Left forelimb (tissue), 1 donor: ENCODE measurements around the gene MACROH2A1.

Source experiments
- DNase-seq: peaks from one replicate; pipeline ENCODE4 v3.0.0-alpha.2; 2018; ENCODE audit warnings: low spot score

Gene MACROH2A1

GRCh38 chr5:135330798-135331096 lies 68.3 kb downstream of the MACROH2A1 start:
- DNase-seq = no peak

GRCh38 chr5:135329913-135330797 lies 68.9 kb downstream of the MACROH2A1 start:
- DNase-seq = no peak

- DNase-seq = no peak
Observed at GRCh38 chr5:135329066-135329912, 69.7 kb downstream of the MACROH2A1 start.

DNA sequence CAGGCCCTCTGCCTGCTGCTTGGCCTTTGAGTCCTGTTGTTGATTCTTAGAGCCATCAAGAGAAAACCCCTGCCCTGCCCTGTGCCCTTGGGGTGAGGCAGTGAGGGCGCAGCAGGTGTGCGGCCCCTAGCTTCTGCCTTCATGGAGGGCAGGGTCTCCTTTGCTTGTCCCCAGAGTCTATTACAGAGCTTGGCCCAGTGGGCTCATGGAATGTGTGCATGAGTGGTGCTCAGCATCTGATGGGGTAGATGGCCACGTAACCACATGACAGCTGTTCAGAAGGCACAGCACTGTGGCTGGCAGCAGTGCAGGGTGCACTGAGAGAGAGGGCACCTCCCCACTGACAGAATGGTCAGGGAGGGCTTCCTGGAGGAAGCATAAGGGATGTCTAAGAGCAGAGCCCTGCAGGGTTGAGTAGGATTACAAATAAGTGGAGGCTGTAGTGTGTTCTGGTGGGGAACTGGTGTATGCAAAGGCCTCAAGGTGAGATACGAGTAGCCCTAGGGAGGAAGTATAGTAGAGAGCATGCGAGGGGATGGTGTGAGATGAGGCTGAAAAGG lies 70.8 kb downstream of the MACROH2A1 start:
- DNase-seq = no peak

GRCh38 chr5:135327429-135328127 lies 71.5 kb downstream of the MACROH2A1 start:
- DNase-seq = no peak

- DNase-seq = no peak
Observed at GRCh38 chr5:135326296-135327254, 72.5 kb downstream of the MACROH2A1 start.

DNA sequence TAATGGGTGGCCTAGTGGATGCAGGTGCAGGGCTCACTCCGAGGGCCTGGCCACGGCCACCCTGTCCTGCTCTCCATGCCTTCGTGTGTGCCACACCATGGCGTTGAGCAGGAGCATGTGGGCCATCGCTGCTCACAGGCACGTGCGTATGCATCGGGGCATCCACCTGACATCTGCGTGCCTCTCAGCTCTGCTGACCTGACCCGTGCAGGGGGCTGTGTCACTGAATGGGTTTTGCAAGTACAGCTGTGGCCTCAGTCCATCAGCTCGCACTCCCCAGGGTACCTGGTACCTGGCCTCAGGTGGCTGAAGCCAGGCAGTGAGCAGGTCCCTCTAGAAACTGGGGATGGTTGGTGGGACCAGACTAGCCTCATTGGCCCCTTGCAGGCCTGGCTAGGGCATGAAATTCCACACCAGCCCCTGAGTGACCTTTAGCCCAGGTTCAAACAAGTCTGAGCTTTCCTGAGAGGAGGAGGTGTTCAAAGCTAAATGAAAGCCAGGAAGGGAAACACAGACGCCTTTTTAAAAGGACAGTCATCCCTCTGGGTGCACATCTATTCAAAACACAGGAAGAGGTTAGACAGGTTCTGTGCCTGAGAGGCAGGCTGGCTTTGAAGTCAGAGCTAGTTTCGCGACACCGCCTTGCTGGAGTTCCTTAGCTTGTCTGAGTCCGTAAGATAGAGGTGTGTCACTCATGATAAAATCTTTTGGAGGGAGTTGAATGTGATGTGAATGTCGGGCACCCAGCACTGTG lies 74.0 kb downstream of the MACROH2A1 start:
- DNase-seq = no peak

- no peak for DNase-seq
Observed at GRCh38 chr5:135324160-135324559, 74.9 kb downstream of the MACROH2A1 start.

DNA sequence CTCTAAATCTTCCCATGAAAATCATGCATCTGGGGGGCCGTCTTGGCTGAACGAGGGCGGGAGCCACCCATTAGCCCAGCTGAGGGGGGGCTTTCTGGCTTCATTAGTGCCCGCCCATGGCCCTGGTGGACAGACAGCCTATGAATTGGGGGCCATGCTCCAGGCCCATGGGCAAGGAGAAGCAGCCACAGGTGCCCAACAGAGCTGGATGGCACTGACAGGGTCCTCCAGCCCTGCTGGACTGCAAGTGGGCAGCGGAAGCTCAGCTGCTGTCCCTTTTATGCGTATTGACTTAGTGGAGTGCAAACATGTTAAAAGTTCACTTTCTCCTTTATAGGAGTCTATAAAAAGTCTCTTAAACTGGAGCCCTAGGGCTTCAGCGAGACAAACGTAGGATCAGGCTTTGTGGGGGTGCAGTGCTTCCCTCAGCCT lies 75.3 kb downstream of the MACROH2A1 start:
- no peak for DNase-seq

DNA sequence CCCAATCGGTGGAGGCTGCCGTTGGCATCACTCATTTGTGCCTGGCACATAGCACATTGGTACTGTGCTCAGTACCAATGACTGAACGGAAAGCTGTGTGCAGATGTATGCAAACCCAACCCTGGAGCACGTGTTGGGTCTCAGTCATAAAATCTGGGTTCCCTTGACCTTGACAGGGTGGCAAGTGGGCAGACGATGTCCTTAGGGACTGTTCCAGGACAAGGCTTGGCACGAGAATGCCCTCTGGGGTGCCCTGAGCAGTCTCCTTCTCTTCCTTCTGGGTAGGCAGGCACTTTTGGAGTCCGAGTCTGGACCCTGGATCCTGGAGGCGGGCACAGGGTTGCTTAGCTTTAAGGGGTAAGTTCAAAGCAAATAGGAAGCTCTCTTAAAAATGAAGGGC lies 75.8 kb downstream of the MACROH2A1 start:
- no peak for DNase-seq

DNA sequence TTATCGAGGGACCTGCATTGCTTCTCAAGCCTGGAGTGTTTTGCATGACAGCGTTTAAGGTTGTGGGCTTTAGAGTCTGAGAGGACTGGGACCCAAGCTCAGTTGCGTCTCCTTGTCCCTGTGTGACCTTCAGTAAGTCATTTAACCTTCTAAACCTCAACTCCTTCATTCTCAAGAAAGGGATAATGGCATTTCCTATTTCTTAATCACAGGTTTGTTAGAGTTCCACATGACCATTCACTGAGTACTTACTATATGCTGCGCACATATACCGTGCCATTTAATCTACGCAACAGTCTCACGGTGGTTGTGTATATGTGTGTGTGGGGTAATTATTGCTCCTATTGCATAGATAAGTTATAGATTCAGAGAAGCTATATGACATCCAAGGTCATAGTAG lies 76.3 kb downstream of the MACROH2A1 start:
- no peak for DNase-seq

DNA sequence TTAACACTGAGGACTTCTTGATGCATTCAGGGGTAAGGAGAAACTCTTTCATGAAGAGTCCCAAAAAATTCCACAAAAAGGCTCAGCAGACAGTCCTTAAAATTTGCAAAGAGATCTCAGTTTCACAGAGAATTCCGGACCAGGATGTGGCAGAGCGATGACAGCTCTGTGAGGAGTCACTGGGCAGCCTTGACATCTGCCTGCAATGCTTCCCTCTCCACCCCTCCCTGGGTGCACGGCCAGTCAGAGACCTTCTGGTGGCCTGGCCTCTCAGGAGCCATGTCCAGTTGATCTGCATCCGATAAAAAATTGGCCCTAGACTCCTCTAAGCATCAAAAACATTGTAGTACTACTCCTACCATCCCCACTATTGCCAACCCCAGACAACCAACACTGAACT lies 76.8 kb downstream of the MACROH2A1 start:
- no peak for DNase-seq

GRCh38 chr5:135320718-135321484 lies 78.1 kb downstream of the MACROH2A1 start:
- DNase-seq = peak; percentile 41

DNA sequence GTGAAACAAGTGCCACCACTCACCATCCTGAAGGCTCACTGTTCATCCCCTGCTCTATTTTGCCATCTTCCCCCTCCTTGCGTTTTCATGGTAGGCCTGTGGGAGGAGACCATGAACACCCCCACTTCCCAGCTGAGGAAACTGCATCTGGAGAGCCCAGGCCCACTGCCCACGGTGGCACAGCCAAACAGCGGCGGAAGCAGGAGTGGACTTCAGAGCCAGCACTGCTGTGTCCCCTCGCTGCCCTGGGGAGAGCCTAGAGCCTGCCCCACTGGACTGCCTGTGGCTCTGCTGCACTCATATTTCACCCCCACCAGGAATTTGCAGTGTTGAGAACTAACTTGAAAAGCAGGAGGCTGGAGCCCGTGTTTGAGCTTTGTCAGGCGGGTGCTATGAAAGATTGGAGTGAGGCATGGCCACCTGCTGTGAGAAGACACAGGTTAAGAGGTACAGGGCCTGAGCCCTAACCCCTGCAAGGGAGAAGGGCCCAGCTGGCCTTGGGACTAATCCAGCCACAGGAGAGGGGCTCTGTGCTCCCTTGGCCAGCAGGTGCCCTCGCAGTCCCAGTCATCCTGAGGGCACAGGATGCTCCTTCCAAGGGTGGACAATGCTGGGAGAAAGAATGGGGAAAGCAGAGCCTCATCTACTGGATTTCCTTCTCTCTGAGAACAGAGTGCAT lies 79.0 kb downstream of the MACROH2A1 start:
- DNase-seq = no peak

GRCh38 chr5:135319458-135319857 lies 79.6 kb downstream of the MACROH2A1 start:
- no peak for DNase-seq

DNA sequence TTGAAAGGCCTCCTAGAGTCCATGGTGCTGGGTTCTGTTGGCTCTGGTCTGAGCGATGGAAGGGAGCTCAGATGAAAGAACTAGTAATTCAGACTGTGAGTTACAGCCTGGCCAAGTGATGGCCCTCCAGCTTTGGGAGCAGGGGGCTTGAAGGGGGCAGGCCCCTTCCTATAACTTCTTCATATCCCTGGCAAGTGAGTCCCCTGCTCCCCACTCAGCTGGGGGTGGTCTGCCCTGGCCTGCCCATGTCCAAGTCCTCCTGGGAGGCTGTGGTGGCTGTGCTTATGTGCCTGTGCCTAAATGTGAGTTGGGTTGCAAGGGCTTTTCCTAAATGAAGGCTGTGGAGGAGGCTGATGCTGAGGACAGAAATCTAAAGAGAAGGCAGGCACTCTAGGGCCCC lies 80.1 kb downstream of the MACROH2A1 start:
- no peak for DNase-seq

GRCh38 chr5:135318037-135318436 lies 81.0 kb downstream of the MACROH2A1 start:
- DNase-seq = no peak

DNA sequence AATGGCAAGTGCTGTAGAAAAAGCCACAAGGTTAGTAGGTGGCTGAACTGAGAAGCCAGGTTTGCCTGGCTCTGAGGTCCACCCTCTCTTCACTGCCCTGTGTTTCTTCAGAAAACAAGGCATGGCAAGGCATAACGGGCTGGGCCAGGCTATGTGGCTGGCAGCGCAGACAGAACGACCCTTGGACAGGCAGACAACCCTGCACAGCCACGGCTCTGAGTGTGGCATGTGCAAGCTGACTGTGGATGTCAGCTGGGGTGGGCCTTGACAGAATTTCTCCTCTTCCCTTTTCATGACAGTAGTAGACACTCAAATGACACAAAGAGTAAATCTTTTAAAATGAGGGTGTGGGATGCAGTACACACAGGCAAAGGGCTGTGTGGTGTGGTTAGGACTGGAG lies 81.7 kb downstream of the MACROH2A1 start:
- no peak for DNase-seq

- DNase-seq = no peak
Observed at GRCh38 chr5:135315386-135315785, 83.6 kb downstream of the MACROH2A1 start.
